GM10266 (cell line): ENCODE results near the gene EQTN.

Experiments
- DNase-seq: peaks from one replicate; pipeline ENCODE4 v3.0.0; 2012; ENCODE audit errors: extremely low spot score
- TF ChIP-seq, protein P1 (sequence below): IDR thresholded peaks from 2 replicates; pipeline ENCODE4 v1.5.1; 2012; ENCODE audit warnings: mild to moderate bottlenecking, low read depth; ENCODE audit not compliant: control insufficient read depth, insufficient read depth; ENCODE audit errors: missing control alignments

Gene EQTN

GRCh38 chr9:27297050-27297449 is at the start of gene EQTN:
EQTN (minus strand) TSS chr9:27297150; CDS start chr9:27297055, 95 bp downstream.
- no peak for DNase-seq
- TF ChIP-seq, protein P1, sequence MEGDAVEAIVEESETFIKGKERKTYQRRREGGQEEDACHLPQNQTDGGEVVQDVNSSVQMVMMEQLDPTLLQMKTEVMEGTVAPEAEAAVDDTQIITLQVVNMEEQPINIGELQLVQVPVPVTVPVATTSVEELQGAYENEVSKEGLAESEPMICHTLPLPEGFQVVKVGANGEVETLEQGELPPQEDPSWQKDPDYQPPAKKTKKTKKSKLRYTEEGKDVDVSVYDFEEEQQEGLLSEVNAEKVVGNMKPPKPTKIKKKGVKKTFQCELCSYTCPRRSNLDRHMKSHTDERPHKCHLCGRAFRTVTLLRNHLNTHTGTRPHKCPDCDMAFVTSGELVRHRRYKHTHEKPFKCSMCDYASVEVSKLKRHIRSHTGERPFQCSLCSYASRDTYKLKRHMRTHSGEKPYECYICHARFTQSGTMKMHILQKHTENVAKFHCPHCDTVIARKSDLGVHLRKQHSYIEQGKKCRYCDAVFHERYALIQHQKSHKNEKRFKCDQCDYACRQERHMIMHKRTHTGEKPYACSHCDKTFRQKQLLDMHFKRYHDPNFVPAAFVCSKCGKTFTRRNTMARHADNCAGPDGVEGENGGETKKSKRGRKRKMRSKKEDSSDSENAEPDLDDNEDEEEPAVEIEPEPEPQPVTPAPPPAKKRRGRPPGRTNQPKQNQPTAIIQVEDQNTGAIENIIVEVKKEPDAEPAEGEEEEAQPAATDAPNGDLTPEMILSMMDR = no peak

GRCh38 chr9:27344776-27345175 is 47.8 kb upstream of the EQTN start:
- no peak for DNase-seq
- TF ChIP-seq, protein P1 = no peak

DNA sequence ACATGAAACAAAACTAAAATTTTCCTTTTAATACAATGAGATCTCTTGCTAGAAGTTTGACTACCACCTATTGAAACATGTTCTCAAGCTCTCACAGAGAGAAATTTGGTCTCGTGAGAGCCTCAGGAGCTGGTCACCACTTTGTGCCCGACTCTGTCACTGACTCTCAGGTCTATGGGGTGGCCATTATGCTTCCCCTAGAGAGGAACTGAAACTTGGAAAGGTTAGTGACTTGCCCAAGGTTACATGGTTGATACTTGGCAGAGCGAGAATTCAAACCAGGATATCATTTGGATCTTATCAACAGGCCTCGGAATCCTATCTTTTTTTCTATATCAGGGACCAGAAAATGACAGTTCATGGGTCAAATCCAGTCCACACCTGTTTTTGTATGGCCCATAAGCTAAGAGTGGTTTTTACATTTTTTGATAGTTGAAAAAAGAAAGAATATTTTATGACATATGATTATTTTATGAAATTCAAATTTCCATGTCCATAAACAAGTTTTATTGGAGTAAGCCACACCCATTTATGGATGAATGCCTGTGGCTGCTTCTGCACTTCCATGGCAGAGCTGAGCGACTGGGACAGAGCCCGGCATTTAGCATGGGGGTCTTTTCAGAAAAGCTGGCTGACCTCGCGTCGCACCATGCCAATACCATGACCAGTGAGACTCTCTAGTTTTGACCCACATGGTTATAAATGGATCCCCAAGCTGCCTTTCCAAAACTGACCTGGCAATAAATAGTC is 44.8 kb upstream of the EQTN start:
- DNase-seq = no peak
- TF ChIP-seq, protein P1 = no peak

DNA sequence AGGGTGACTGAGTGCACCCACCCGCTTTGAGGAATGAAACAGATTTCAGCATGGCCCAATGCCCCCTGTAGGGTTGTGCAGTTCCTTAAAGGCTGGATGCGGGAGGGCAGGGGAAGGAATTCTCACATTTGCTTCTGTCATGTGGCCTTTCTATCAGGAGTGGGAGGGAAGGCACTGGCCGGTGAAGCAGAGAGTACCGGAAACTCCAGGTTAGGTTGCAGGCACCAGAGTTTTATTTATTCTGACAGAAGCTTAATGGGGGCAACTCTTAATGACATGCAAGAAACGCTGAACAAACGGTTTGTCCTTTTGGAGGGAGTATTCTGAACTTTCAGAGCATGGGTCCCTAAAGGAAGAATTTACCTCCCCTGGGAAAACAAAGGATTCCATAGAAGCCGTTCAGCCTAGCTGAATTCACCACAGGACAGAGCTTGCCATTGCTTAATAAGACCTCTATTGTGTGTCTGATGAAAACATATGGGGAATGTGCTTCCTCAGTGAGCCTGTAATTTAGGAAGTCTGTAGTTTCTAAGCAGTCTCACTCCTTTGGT is 44.1 kb upstream of the EQTN start:
- TF ChIP-seq, protein P1 = no peak
- DNase-seq = no peak

DNA sequence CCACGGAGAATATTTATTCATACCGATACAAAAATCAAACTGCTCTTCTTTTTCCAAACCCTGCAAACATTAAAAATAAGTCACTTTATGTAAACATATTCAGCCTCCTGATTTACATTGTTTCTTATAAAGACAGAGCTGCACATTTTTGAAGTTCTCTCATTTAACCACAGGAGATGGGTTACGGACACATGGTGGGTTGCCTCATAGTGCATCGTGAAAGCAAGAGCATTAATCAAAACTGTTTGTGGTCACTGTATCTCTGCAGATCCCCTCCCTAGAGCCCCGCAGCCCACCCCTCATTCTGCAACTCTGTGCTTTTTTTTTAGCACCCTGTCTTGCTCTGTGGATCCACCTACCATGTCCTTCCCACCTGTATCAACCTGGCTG is 43.3 kb upstream of the EQTN start:
- TF ChIP-seq, protein P1 = no peak
- DNase-seq = no peak

DNA sequence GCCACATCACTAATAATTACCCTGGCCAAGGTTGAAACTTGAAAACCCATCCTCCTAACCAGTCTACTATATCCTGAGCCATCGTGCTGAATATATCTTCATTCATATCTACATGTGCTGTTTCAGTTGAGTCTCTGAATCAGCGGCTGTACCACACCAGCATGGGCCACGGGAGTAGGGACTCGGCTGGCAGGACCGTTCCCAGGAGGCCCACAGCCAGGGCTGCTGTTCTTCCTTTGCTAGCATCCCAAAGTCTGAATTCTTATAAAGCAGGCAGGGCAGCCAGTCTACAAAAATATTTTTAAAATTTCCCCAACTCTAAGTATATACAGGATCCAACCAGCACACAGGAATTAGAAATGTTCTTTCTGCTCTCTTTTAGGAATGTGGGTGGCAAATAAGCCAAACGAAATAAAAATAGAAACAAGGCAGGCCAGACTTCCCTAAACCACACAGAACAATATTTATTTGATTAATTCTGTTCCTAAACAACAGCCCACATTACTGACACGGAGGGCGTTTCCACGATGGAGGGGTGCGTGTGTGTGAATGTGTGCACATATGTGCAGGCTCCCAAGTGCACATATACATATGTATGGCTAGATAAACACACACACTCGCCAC is 42.8 kb upstream of the EQTN start:
- DNase-seq = no peak
- TF ChIP-seq, protein P1 = no peak

DNA sequence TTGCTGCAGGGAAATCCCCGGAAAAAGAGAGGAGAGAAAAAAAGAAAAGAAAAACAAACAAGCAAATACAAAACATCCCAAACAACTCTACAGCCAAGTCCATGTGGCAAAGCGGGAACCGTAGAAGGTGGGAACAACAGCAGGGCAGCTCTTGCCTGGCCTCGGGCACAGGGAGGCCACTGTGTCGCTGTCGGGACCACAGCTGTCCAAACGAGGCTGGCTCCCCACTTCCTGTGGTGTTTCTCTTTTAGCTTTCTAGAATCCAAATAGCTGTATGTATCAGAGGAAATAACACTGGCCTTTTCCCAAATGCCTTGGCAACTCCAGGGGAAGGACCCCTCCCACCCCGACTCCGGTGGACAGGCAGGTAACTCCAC is 41.6 kb upstream of the EQTN start:
- TF ChIP-seq, protein P1 = no peak
- no peak for DNase-seq
